HG02610 (cell line): ENCODE measurements around the gene PPP1R9B.

Experiments used
- ATAC-seq: cut with Tn5 transposase; IDR thresholded peaks from one replicate; pipeline ENCODE4 v1.9.1; 2021; ENCODE audit warnings: mild to moderate bottlenecking, moderate library complexity; ENCODE audit not compliant: unreplicated experiment

The PPP1R9B gene

DNA sequence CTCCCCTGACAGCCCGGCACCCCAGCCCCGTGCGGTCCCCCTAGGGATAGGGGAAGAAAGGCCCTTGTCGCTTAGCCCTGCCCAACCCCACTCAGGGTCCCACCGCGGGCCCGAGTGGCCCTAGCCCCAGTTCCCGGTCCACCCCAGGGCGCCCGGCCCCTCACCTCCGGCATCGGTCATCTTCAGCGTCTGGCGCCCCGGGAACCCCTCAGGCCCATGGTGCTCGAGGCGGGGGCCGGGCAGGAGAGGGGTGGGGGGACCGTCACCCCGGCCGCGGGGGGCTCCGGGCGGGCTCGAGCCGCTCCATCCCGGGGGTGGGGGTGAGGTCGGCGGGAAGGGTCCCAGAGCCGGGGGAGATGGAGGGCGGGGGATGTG is 21.1 kb downstream of the PPP1R9B start:
- ATAC-seq, result no peak

DNA sequence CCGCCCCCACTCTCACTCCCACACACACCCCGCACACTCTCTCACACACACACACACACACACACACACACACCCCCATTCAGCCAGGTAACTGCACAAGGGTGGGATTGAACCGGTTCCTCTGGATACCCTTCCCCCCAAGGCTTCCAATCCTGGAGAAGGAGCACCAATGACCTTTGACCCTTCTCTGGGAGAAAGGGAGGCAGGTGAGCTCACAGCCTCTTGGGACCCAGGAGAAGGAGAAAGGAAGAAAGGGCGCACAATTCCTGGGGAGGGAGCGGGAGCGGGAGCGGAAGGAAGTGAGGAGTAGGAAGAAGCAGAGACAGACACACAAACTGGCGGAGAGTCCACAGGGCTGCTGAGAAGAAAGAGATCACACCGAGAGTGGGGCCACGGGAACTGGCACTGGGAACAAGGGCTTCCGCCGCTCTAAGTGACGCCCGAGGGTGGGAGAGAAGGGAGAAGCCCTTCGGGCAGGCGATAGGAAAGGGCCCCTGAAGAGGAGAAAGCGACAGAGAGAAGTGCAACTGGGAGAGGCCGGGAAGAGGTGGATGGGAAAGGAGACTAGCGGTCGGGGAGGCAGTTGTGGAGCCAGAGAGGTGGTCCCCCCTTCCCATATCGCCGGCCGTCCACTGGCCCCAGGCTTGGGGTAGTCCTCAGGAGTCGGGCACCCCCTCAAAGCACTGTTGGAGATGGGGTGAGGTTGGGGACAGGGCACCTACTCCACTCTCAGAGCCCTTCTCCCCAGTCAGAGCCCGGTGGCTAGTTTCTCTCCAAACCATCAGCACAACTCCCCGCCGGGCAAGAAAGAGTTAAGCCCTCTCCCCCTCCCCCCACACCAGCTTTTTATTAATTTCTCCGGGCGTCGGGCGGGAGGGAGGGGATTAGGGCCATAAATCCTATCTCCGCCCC is 21.8 kb downstream of the PPP1R9B start:
- ATAC-seq, result no peak

DNA sequence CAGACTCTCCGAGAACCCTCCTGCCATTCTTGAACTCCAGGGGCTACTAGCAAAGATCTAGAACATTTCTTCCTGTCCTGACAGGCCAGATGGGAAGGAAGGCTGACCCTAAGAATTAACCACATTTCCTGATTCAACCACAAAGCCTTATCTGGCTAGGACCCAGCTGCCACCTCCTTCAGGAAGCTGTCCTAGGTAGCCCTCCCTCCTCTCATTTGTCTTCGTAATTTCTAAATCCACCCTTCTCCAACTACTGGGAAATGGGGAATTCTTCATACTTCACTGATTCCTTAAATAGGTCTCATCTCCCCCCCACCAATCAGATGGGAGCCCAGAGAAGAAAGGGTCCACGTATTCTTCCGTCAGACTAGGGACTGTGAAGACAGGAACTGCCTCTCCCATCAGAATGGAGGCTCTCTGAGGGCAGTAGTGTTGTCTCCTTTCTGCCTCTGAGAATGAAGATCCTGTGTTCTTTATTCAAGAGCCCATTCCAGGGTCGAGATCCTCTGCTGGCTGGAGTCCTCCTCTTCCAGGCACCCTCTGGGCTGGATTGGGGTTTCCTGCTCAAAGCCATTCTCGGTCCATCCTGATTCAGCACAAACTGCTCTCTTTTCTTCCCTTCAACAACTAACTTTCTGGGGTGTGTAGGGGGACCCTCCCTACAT is 22.6 kb downstream of the PPP1R9B start:
- ATAC-seq, result no peak

DNA sequence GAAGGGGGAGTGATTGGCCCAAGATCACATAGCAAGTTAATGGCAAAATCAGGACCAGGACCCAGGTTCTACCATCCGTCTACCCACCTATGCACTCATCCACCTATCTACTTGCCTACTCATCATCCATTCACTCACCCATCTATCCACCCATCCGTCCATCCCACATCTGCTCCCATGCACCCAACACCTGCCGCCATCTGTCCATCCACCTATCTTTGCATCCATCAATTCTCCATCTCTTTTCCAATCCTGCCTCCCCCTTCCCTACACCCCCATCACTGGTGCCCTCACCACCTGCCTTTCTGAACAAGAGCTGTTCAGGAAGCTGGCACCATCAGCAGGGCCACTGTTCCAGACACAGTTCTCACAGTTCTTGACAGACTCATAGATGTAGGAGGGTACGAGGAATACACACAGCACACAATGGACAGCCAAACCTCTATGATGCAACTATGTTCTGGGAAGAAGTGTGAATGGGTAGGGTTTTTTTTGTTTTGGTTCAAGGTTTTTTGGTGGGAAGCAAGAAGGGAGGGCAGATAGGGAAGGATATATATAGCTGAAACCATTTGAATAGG is 25.0 kb downstream of the PPP1R9B start:
- ATAC-seq, result no peak

DNA sequence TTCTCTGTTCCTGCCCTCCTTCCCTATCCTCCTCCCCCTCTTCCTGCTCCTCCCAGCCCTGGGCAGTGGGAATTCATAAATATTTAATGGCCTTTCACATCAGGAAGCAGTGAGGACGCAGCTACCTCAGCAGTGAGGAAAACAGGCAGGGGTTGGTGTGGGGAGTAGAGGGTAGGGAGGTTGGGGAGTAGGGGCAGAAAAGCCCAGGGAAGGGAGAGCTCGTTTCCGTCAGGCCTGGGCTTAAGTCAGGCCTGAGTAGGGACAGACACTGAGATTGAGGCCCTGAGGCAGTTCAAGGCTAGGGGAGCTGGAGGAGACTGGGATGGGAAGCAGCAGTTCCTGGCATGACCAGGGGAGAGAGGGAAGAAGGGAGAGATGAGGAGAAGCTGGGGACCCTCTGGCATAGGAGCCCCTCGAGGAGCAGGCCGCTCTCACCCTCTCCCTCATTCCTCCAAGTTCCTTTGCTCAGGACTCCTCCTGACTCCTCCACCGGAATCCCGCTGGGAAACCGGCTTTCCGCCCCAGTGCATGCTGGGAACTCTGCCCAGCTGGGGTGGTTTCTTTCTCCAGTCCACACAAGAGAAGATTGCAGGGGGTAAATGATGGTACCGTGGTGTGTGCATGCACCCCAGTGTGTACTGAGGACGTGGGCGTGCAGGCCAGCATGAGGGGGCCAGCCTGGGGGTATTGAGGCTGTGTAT is 26.7 kb downstream of the PPP1R9B start:
- no peak for ATAC-seq

DNA sequence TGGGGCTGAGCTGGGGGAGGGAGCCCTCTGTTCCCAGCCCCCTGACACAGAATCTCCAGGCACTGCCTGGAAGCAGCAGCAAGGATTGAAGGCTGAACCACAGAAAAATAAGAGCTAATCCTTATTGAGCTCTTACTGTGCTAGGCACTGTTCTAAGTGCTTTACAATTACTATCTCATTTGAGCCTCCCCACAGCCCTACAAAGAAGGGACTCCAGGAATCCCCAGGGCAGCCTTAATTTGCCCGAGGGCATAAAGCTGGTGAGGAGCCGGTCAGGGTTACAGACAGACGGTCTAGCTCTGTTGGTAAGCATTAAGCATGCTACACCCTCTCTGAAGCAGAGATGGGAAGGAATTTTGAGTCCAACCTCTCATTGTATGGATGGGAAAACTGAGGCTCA is 27.5 kb downstream of the PPP1R9B start:
- ATAC-seq, result no peak

DNA sequence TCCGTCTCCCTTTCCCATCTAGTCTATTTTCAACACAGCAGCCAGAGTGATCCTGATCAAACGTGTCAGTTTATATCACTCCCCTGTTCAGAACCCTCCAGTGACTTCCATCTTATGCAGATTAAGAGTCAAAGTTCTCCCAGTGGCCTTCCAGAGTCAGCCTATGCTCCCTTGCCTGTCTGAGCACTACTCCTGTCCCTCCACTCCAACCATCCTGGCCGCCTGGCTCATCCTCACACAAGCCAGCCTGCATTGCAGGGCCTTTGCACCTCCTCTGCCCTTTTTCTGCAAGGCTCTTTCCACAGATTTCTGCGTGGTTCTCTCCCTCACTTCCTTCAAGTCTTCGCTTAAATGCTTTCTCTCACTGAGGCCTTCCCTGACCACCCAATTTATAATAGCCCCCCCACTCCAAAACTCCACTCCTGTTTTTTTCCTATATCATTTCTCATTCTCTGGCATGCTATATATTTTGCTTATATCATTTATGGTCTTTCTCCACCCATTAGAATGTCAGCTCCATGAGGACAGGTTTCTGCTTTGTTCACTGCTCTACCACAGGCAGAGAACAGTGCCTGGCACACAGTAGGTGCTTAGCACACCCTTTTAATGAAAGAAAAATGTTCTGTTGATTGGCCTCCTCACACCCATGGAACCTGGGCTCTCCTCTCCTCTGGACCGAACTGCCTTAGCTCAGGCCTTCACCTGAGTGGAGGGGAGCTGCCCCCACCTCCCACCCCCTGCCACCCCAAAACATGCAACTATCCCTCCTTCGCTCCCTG is 29.8 kb downstream of the PPP1R9B start:
- ATAC-seq, result no peak

DNA sequence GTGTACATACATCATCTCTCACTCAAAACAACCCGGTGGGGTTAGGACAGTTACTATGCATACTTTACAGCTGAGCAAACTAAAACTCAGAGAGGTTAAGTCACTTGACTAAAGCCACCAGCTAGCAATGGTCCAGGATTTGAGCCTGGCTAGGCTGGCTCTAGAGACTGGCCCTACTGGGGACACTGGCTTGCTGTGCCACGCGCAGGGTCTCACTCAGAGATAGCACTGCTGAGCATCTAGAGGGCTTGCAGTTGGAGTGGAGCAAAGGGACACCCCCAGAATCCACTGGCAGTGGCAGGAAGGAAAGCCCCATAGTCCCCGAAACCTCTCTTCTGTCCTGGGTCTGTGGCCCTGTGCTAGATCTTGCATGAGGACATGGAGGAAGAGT is 31.7 kb downstream of the PPP1R9B start:
- no peak for ATAC-seq

DNA sequence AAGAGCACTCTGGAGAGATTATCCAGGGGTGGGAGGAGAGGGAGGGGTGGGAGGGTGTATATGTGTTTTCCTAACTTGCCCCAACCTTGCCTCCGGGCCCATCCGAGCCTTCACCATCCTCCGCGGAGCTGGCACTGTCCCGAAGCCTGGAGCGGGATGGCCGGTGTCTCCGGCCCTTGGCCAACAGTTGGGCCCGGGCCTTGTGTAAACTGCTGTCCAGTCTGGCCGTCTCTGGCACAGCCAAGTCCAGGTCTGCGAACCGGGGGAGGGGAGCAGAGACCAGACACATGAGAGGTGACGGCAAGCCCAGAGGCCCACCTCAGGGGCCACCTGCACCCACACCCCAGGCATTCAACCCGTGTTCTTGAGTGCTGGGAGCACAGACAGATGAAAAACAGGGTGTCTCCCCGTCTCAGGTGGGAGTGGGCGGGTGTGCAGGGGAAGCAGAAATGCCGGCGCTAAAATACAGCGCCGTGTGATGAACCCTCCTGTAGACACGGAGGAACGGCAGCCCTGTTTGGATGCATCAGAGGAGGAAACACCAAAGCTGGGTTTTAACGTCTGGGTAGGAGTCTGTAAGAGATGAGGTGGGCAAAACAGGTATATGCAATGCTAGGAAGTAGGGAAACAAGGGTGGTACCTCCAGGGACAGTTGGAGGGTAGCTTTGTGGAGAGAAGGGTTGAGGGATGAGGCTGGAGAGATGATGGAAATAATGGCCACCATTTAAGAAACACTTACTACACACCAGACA is 32.2 kb downstream of the PPP1R9B start:
- ATAC-seq, result no peak

DNA sequence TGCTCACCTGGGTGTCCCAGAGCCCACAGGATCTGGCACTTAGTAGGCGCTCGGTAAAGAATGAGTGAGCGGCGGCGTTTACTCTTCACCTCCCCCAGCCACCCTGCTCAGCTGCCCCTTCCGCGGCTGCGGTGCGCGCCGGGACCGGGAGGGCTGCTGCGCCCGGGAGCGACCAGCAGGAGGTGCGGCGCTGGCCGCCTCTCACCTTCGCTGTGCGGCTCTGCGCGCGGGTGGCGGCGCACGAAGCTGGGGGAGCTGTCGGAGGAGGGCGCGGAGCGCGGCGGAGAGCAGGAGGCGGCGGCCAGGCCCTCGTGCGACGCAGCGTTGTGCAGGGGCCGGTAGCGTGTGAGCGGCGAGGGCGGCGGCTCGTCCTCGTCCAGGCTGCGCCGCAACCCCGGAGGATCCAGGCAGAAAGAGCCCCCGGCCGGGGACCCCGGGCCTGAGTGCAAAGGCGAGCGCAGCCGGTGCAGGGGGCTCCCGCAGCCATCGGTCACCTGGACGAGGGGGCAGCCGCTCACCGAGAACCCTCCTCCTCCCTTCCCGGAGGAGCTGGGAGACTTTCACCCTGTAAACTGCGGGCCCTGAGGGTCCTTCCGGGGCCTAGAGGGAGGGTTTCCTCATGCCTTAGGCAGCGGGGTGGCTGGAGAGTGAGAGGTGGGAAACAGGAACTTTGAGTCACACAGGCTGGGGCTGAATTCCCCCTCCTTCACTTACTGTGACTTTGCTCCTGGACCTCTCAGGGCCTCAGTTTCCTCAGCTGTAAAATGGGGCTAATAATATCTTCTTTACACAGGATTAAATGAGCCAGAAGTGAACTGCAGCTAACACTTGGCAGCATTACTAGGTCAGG is 33.0 kb downstream of the PPP1R9B start:
- no peak for ATAC-seq

DNA sequence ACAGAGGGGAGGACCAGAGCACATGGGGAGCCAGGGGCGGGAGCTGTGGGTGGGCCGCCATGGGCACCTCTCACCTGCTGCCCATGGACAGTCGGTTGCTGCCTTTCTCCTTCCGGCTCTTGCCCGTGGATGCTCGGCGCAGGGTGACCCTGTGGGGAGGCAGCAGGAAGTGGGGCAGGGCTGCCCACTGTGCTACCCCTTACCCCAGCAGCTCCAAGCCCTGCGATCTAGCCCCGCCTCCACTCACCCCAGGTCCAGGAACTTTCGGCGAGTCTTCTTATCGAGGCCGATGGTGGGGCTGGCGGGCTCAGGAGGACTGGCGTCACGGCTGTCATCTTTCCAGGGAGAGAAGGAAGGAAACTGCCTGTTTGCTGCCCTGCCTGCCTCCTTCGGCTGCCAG is 34.7 kb downstream of the PPP1R9B start:
- no peak for ATAC-seq

DNA sequence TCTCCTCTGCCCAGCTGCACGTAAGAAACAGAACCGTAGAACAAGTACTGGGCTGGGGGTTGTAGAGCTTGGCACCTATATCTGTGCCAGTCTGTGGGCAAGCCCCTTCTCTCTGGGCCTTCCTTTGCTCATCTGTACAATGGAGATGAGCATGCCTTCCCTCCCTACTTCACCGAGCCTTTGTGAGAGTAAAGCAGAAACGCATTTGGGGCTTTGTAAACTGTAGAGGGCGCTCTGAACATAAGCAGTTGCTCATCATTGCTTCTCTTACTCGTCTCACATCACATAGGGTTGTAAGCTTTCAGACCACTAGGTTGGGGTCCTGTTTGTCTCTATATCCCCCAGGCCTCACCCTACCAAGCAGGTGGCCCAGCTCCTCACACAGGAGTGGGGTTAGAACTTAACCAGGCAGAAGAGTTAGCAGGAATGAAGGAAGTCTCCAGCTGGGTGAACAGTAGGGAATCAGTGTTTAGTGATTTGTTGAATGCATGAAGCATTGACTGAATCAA is 35.6 kb downstream of the PPP1R9B start:
- ATAC-seq, result no peak

DNA sequence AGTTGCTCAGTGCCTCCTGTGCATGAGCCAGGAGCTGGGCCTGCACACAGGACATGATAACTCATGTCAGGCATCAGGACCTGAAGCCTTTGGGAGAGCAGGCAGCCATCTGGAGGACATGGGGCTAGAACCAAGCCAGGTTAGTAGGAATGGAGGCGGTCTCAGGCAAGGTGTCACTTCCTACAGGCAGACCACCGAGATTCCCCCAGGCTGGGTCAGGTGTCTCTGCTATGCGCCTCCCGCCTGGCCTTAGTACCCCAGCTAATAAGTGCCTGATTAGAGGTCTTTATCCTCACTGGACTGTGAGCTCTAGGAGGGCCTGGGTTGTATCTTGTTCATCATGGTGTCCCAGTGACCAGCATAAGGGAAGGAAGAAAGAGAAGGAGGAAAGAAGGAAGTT is 36.1 kb downstream of the PPP1R9B start:
- no peak for ATAC-seq

DNA sequence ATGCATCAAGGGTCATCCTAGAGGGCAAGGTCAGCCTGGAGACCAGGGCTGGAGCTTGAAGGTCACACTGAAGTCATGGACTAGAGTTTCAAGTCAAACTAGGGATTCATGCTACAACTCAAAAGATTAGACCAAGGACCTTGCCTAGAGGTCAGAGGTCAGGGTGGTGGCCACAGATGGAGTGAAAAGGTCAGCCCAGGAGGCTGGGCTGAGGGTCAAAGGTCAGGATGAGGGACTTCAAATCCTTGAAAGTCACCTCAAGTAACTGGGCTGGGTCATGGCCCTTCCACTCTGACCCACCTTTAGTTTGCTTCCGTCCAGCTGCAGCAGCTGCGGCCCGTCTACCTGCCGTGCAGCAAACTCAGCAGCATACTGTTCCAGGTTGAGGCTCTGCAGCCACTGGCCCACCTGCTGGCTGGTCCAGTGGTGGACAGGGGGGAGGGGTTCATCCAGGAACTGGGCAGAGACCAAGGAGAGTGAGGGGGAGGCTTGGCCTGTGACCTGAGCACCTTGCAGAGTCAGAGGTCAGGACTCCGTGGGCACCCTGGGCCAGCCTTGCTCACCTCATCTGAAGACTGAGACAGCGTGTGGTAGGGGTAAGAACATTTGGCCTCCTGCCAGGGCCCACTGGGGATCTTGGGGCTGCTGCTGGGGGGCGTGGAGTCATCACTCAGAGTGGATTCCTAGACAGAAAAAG is 36.7 kb downstream of the PPP1R9B start:
- no peak for ATAC-seq

DNA sequence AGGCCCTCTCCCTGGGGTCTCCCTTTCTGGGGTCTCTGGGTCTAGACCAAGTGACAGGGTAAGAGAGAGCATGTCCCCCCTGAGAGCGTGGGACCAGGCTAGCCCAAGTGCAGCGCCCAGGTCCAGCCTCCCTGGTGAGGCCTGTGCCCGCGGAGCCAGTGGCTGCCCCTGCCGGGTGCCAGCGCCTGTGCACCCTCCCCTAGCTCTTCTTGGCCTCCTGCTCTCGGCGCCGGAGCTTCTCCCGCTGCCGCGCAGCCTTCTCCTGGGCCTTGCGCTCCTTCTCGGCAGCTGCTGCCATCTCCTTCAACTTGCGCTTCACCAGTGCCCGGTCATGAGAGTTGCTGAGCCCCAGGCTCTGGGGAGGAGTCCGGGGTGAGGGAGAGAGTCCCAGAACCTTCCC is 37.8 kb downstream of the PPP1R9B start:
- no peak for ATAC-seq

DNA sequence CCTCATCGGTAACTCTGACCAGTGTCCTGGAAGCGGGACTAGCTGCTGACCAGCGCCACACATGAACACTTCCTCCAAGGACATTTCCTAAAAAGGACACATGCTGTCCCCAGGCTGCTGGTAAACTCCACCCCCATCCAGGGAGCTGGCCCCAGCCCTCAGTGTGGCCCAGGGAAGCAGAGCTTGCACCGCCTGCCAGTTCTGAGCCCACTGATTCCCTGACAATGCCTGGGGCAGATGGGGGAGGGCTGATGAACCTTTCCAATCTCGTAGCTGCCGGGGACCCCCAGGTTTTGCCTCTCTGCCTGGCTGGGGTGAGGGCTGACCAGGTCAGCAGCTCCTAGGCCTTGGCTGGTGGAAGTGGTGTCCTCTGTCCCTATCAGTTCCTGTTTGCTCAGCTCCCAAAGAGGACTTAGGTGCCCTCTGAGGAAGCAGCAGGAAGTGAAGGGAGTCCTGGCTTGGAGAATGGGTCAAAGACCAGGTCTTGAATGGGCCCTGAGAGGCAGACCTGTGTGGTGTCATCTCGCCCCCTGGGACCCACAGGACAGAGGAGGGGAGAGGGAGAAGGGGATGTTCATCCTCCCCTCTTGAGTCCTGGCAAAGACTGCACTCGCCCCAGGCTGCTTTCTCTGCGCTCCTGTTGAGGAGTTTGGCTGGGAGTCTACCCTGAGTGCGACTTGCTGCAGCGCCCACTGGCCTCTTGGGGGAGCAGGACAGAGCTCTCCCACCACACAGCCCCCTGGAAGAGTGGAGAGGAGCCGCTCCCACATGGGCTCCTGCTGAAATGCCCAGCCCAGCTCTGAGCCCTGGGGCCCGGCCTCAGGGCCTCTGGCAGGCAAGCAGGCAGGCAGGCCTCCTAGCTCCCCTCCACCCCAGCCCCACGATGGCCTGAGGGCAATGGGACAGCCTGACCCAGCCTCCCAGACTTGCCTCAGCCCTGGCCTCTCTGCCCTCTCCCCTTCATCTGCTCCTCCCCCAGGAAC is 38.5 kb downstream of the PPP1R9B start:
- ATAC-seq, result no peak
